Measurements from ENCODE around the gene OLFM1.

The OLFM1 gene

GRCh38 chr9:135165003-135165711, 77.7 kb downstream of the OLFM1 start:
- H3K27me3 Mint-ChIP-seq (ENCODE audit: low read depth): peaks cover 75% of the 10 kb centered on the region
- H3K9me3 Mint-ChIP-seq: no peaks in the 10 kb centered on the region
- no peak overlapping the region for H3K4me3 Mint-ChIP-seq
- no peak for TF ChIP-seq CTCF (IDR thresholded peaks at IDR 0.05; ENCODE audit: unreplicated experiment in 3 of 3)
- H3K36me3 Mint-ChIP-seq (ENCODE audit: low read depth): no peaks in the 10 kb centered on the region
- no peak overlapping the region for H3K27ac Mint-ChIP-seq
- H3K4me1 Mint-ChIP-seq: no peaks in the 10 kb centered on the region

GRCh38 chr9:135165756-135166519, 78.5 kb downstream of the OLFM1 start:
- no peaks in the 10 kb centered on the region for H3K36me3 Mint-ChIP-seq (ENCODE audit: low read depth)
- no peak overlapping the region for H3K4me3 Mint-ChIP-seq
- no peak for TF ChIP-seq CTCF (IDR thresholded peaks at IDR 0.05; ENCODE audit: unreplicated experiment in 3 of 3)
- no peaks in the 10 kb centered on the region for H3K4me1 Mint-ChIP-seq
- no peak overlapping the region for H3K27ac Mint-ChIP-seq
- H3K27me3 Mint-ChIP-seq (ENCODE audit: low read depth): peaks cover 76% of the 10 kb centered on the region
- no peaks in the 10 kb centered on the region for H3K9me3 Mint-ChIP-seq

- H3K27ac Mint-ChIP-seq: no peak overlapping the region
- no peaks in the 10 kb centered on the region for H3K9me3 Mint-ChIP-seq
- H3K4me1 Mint-ChIP-seq: no peaks in the 10 kb centered on the region
- H3K27me3 Mint-ChIP-seq (ENCODE audit: low read depth): peaks cover 78% of the 10 kb centered on the region
- TF ChIP-seq CTCF (IDR thresholded peaks at IDR 0.05; ENCODE audit: unreplicated experiment in 3 of 3): no peak
- no peak overlapping the region for H3K4me3 Mint-ChIP-seq
- H3K36me3 Mint-ChIP-seq (ENCODE audit: low read depth): no peaks in the 10 kb centered on the region
These were observed 79.1 kb downstream of the OLFM1 start for GRCh38 chr9:135166565-135166964.

GRCh38 chr9:135167356-135167755, 79.9 kb downstream of the OLFM1 start:
- TF ChIP-seq CTCF (IDR thresholded peaks at IDR 0.05; ENCODE audit: unreplicated experiment in 3 of 3): no peak
- peaks cover 80% of the 10 kb centered on the region for H3K27me3 Mint-ChIP-seq (ENCODE audit: low read depth)
- H3K27ac Mint-ChIP-seq: no peak overlapping the region
- no peak overlapping the region for H3K4me3 Mint-ChIP-seq
- no peaks in the 10 kb centered on the region for H3K4me1 Mint-ChIP-seq
- no peaks in the 10 kb centered on the region for H3K36me3 Mint-ChIP-seq (ENCODE audit: low read depth)
- H3K9me3 Mint-ChIP-seq: no peaks in the 10 kb centered on the region

- H3K36me3 Mint-ChIP-seq (ENCODE audit: low read depth): no peaks in the 10 kb centered on the region
- no peaks in the 10 kb centered on the region for H3K4me1 Mint-ChIP-seq
- H3K27ac Mint-ChIP-seq: no peak overlapping the region
- peaks cover 87% of the 10 kb centered on the region for H3K27me3 Mint-ChIP-seq (ENCODE audit: low read depth)
- no peak overlapping the region for H3K4me3 Mint-ChIP-seq
- no peaks in the 10 kb centered on the region for H3K9me3 Mint-ChIP-seq
- no peak for TF ChIP-seq CTCF (IDR thresholded peaks at IDR 0.05; ENCODE audit: unreplicated experiment in 3 of 3)
These were observed 80.6 kb downstream of the OLFM1 start for GRCh38 chr9:135167849-135168655.

All from nephron (organoid).